Esophagus squamous epithelium (tissue), 5 donors: ENCODE measurements around the gene SLC5A3. TPM values are rescaled to one million over a fixed set of nuclear protein-coding genes. Genes with fewer than 3 reads are reported as not detected.

Experiments
- DNase-seq: peaks from one replicate; lab custom pipeline; 2025; lab: John Stamatoyannopoulos, UW
- H3K27ac ChIP-seq, 4 donors: fragments of 200-600 bp; sonication (generic); one replicate each; pipeline ENCODE4 v1.5.1; 2016 to 2019; ENCODE audit warnings: mild to moderate bottlenecking in 1 of 4
- H3K27me3 ChIP-seq, 4 donors: fragments of 200-600 bp; sonication (generic); 1 replicate in 3 of 4; 2 replicates in 1 of 4; pipeline versions ENCODE4 v1.5.1 to v1.6.0; 2017 to 2021; ENCODE audit warnings: antibody characterized with exemption in 1 of 4
- H3K36me3 ChIP-seq, 3 donors: fragments of 200-600 bp; sonication (generic); one replicate each; pipeline ENCODE4 v1.5.1; 2016 to 2019
- H3K4me1 ChIP-seq, 3 donors: fragments of 200-600 bp; sonication (generic); one replicate each; pipeline ENCODE4 v1.5.1; 2017 to 2019
- H3K4me3 ChIP-seq, 4 donors: fragments of 200-600 bp; sonication (generic); 1 replicate in 3 of 4; 2 replicates in 1 of 4; pipeline ENCODE4 v1.5.1; 2016 to 2019; ENCODE audit warnings: mild to moderate bottlenecking in 2 of 4, moderate library complexity in 1 of 4
- H3K9me3 ChIP-seq, 3 donors: fragments of 200-600 bp; sonication (generic); one replicate each; pipeline ENCODE4 v1.5.1; 2016 to 2019
- POLR2A ChIP-seq, 4 donors: fragments of 450-650 bp; IDR thresholded peaks; one replicate each; pipeline ENCODE4 v1.6.1; 2017; ENCODE audit warnings: antibody characterized with exemption in 4 of 4, mild to moderate bottlenecking in 4 of 4, moderate library complexity in 3 of 4
- WGBS, 2 donors: methylation state at CpG; one replicate each; pipeline ENCODE4 v1.1.5; 2018; 5-methylcytosine and 5-hydroxymethylcytosine counted together
- intact Hi-C: fragments of 100-400 bp; cut with DNase I; formaldehyde crosslinking; loops from one replicate; pipeline ENCODE4 v1.15.0; 2022
- total RNA-seq, 4 donors: library from RNA; depleted of rRNA; stranded (reverse); fragments of >200 nt; gene quantifications; one replicate each; pipeline ENCODE4 v1.1.0, GENCODE V29; 2016
- TF ChIP-seq, protein P1 (sequence below), 6 experiments: fragments of 450-650 bp in 4 of 6; fragments of 200-600 bp in 2 of 6; sonication (generic) in 2 of 6; IDR thresholded peaks; one replicate each; pipeline ENCODE4 v1.5.1; 2016 to 2019; ENCODE audit warnings: antibody characterized with exemption in 6 of 6, mild to moderate bottlenecking in 4 of 6, moderate library complexity in 4 of 6
- donor health status: DM: yes; HTN: yes; CAD: no.

SLC5A3 gene
- total RNA-seq, 4 donors from 2014 or later, result 9.0 to 20.0 (median 11.4) TPM

GRCh38 chr21:34092262-34092921, 19.0 kb downstream of the SLC5A3 start:
- 52 to 56% methylated on average over 6 of the region's 6 CpGs for WGBS, 2 donors
- TF ChIP-seq, protein P1, sequence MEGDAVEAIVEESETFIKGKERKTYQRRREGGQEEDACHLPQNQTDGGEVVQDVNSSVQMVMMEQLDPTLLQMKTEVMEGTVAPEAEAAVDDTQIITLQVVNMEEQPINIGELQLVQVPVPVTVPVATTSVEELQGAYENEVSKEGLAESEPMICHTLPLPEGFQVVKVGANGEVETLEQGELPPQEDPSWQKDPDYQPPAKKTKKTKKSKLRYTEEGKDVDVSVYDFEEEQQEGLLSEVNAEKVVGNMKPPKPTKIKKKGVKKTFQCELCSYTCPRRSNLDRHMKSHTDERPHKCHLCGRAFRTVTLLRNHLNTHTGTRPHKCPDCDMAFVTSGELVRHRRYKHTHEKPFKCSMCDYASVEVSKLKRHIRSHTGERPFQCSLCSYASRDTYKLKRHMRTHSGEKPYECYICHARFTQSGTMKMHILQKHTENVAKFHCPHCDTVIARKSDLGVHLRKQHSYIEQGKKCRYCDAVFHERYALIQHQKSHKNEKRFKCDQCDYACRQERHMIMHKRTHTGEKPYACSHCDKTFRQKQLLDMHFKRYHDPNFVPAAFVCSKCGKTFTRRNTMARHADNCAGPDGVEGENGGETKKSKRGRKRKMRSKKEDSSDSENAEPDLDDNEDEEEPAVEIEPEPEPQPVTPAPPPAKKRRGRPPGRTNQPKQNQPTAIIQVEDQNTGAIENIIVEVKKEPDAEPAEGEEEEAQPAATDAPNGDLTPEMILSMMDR (IDR thresholded peaks at IDR 0.05), result no peak
- TF ChIP-seq POLR2A (IDR thresholded peaks at IDR 0.05), result no peak
- Histone ChIP-seq H3K4me1 (peaks cover 0 to 33% (median 11%) of the 10 kb centered on the region in 3 donors), H3K4me3 (no peak overlapping the region), H3K36me3 (peaks cover 0 to 23% (median 7%) of the 10 kb centered on the region in 3 donors), H3K27me3 (no peaks in the 10 kb centered on the region), H3K9me3 (no peaks in the 10 kb centered on the region), H3K27ac (no peak overlapping the region)
- DNase-seq, result no peak
- intact Hi-C loops, result loop anchor here (10.0 kb wide), 1 partner anchor 58 kb away; no protein-coding TSS in a partner anchor

- Histone ChIP-seq H3K4me1 (peaks cover 0 to 36% (median 11%) of the 10 kb centered on the region in 3 donors), H3K27ac (no peak overlapping the region), H3K36me3 (peaks cover 0 to 23% (median 7%) of the 10 kb centered on the region in 3 donors), H3K9me3 (no peaks in the 10 kb centered on the region), H3K27me3 (no peaks in the 10 kb centered on the region), H3K4me3 (no peak overlapping the region)
- intact Hi-C loops, result loop anchor here (10.0 kb wide), 1 partner anchor 58 kb away; no protein-coding TSS in a partner anchor
- no peak for DNase-seq
- 55 to 79% methylated on average over 3 of the region's 3 CpGs for WGBS, 2 donors
- no peak for TF ChIP-seq POLR2A (IDR thresholded peaks at IDR 0.05)
- TF ChIP-seq, protein P1 (IDR thresholded peaks at IDR 0.05), result no peak
Observed at GRCh38 chr21:34093083-34093482, 19.7 kb downstream of the SLC5A3 start.

DNA sequence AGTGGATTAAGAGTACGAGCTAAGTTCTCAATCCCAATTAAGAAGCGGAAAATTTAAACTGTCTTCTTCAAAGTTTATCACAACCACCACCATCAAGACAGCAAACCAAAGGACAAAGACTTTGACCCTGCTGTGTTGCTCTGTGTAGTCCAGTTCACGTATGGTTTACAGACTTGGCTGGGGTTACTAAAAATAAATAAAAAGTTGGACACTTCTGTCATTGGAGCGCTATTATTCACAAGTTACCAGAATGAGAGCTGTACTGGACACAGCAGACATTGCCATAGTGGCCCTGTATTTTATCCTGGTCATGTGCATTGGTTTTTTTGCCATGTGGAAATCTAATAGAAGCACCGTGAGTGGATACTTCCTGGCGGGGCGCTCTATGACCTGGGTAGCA, 21.6 kb downstream of the SLC5A3 start:
- no peak for DNase-seq
- H3K27ac ChIP-seq, result no peak overlapping the region
- peaks cover 0 to 23% (median 7%) of the 10 kb centered on the region in 3 donors for H3K36me3 ChIP-seq
- H3K4me3 ChIP-seq, result no peak overlapping the region
- TF ChIP-seq POLR2A (IDR thresholded peaks at IDR 0.05), result no peak
- TF ChIP-seq, protein P1 (IDR thresholded peaks at IDR 0.05), result no peak
- intact Hi-C loops, result loop anchor here (10.0 kb wide), 1 partner anchor 60 kb away; no protein-coding TSS in a partner anchor
- WGBS, 2 donors, result 86 to 91% methylated on average over 6 to 7 of the region's 7 CpGs
- no peaks in the 10 kb centered on the region for H3K27me3 ChIP-seq
- H3K9me3 ChIP-seq, result no peaks in the 10 kb centered on the region
- H3K4me1 ChIP-seq, result peaks cover 0 to 34% (median 8%) of the 10 kb centered on the region in 3 donors

GRCh38 chr21:34097442-34097841, 24.1 kb downstream of the SLC5A3 start:
- H3K27me3 ChIP-seq, result no peaks in the 10 kb centered on the region
- no peak overlapping the region for H3K27ac ChIP-seq
- H3K4me3 ChIP-seq, result no peak overlapping the region
- intact Hi-C loops, result loop anchor here (10.0 kb wide), 1 partner anchor 63 kb away; no protein-coding TSS in a partner anchor
- no peaks in the 10 kb centered on the region for H3K9me3 ChIP-seq
- no peak for TF ChIP-seq POLR2A (IDR thresholded peaks at IDR 0.05)
- TF ChIP-seq, protein P1 (IDR thresholded peaks at IDR 0.05), result no peak
- peaks cover 0 to 23% (median 7%) of the 10 kb centered on the region in 3 donors for H3K36me3 ChIP-seq
- DNase-seq, result no peak
- 56 to 72% methylated on average over 2 of the region's 2 CpGs for WGBS, 2 donors
- H3K4me1 ChIP-seq, result peaks cover 0 to 27% (median 4%) of the 10 kb centered on the region in 3 donors

- intact Hi-C loops, result no loop called here
- H3K27me3 ChIP-seq, result no peaks in the 10 kb centered on the region
- H3K36me3 ChIP-seq, result peaks cover 0 to 17% (median 7%) of the 10 kb centered on the region in 3 donors
- no peak for DNase-seq
- no peak overlapping the region for H3K4me3 ChIP-seq
- H3K9me3 ChIP-seq, result no peaks in the 10 kb centered on the region
- H3K4me1 ChIP-seq, result peaks cover 0 to 29% (median 4%) of the 10 kb centered on the region in 3 donors
- TF ChIP-seq, protein P1 (IDR thresholded peaks at IDR 0.05), result no peak
- no peak for TF ChIP-seq POLR2A (IDR thresholded peaks at IDR 0.05)
- 88 to 96% methylated on average over 2 of the region's 2 CpGs for WGBS, 2 donors
- no peak overlapping the region for H3K27ac ChIP-seq
Observed at GRCh38 chr21:34100337-34100736, 27.0 kb downstream of the SLC5A3 start.
